Neural crest cell (in vitro differentiated cells): ENCODE data around the gene GNAZ. TPM values are rescaled to one million over a fixed set of nuclear protein-coding genes. Genes with fewer than 3 reads are reported as not detected.

Experiments
- DNase-seq: peaks from one replicate; pipeline ENCODE4 v3.0.0; 2021; ENCODE audit warnings: low read depth, mixed read lengths, low spot score
- H3K27ac Mint-ChIP-seq: one replicate; pipeline ENCODE4 v1.8.0; 2021; ENCODE audit warnings: mild to moderate bottlenecking, mixed read lengths; ENCODE audit not compliant: unreplicated experiment
- H3K27me3 Mint-ChIP-seq: 2 replicates; pipeline ENCODE4 v1.8.0; 2021; ENCODE audit warnings: low read depth, mild to moderate bottlenecking, mixed read lengths
- H3K36me3 Mint-ChIP-seq: 2 replicates; pipeline ENCODE4 v1.8.0; 2021; ENCODE audit warnings: low read depth, mild to moderate bottlenecking, mixed read lengths
- H3K4me1 Mint-ChIP-seq: 2 replicates; pipeline ENCODE4 v1.8.0; 2021; ENCODE audit warnings: mixed read lengths
- H3K4me3 Mint-ChIP-seq: one replicate; pipeline ENCODE4 v1.8.0; 2021; ENCODE audit warnings: mild to moderate bottlenecking, mixed read lengths
- H3K9me3 Mint-ChIP-seq: 2 replicates; pipeline ENCODE4 v1.8.0; 2021; ENCODE audit warnings: mixed read lengths
- CTCF ChIP-seq: fragments of 200-600 bp; sonication (generic); conservative IDR thresholded peaks from 2 replicates; pipeline ENCODE4 v1.5.0; 2021; ENCODE audit warnings: antibody characterized with exemption, mild to moderate bottlenecking
- total RNA-seq: library from RNA; stranded (reverse); gene quantifications from 2 replicates; pipeline ENCODE4 v1.2.1, GENCODE V29; 2021

GNAZ gene
- total RNA-seq, 1 donor from 2014 or later: 25.2 TPM

GRCh38 chr22:23066200-23067022 lies 3.9 kb upstream of the GNAZ start:
- no peak for TF ChIP-seq CTCF
- H3K27me3 Mint-ChIP-seq: peaks cover 4% of the 10 kb centered on the region
- no peaks in the 10 kb centered on the region for H3K9me3 Mint-ChIP-seq
- H3K4me3 Mint-ChIP-seq: peak overlapping the region; percentile 34
- no peak for DNase-seq
- H3K27ac Mint-ChIP-seq: no peak overlapping the region
- H3K36me3 Mint-ChIP-seq: no peaks in the 10 kb centered on the region
- H3K4me1 Mint-ChIP-seq: peaks cover 15% of the 10 kb centered on the region

GRCh38 chr22:23067023-23067650 lies 3.2 kb upstream of the GNAZ start:
- H3K4me1 Mint-ChIP-seq: peaks cover 23% of the 10 kb centered on the region
- peaks cover 9% of the 10 kb centered on the region for H3K27me3 Mint-ChIP-seq
- peak overlapping the region; percentile 34 for H3K4me3 Mint-ChIP-seq
- TF ChIP-seq CTCF: no peak
- no peaks in the 10 kb centered on the region for H3K36me3 Mint-ChIP-seq
- no peak for DNase-seq
- H3K27ac Mint-ChIP-seq: no peak overlapping the region
- H3K9me3 Mint-ChIP-seq: no peaks in the 10 kb centered on the region

- Mint-ChIP-seq H3K27me3 (peaks cover 9% of the 10 kb centered on the region), H3K27ac (no peak overlapping the region), H3K4me1 (peaks cover 26% of the 10 kb centered on the region), H3K36me3 (no peaks in the 10 kb centered on the region), H3K9me3 (no peaks in the 10 kb centered on the region), H3K4me3 (no peak overlapping the region)
- no peak for TF ChIP-seq CTCF
- no peak for DNase-seq
These were observed 2.6 kb upstream of the GNAZ start for GRCh38 chr22:23067691-23068090.

GRCh38 chr22:23068096-23068831 lies 2.1 kb upstream of the GNAZ start:
- no peak for TF ChIP-seq CTCF
- DNase-seq: no peak
- Mint-ChIP-seq H3K27me3 (peaks cover 9% of the 10 kb centered on the region), H3K36me3 (no peaks in the 10 kb centered on the region), H3K4me1 (peaks cover 26% of the 10 kb centered on the region), H3K27ac (no peak overlapping the region), H3K9me3 (no peaks in the 10 kb centered on the region), H3K4me3 (peak overlapping the region; percentile 95)

- DNase-seq: no peak
- Mint-ChIP-seq H3K27ac (no peak overlapping the region), H3K27me3 (peaks cover 9% of the 10 kb centered on the region), H3K4me1 (peaks cover 26% of the 10 kb centered on the region), H3K9me3 (no peaks in the 10 kb centered on the region), H3K4me3 (peak overlapping the region; percentile 95), H3K36me3 (no peaks in the 10 kb centered on the region)
- no peak for TF ChIP-seq CTCF
These were observed 1.4 kb upstream of the GNAZ start for GRCh38 chr22:23068832-23069385.
